SK-N-SH treated with all-trans-retinoic acid at 6 μM for 48 hours (cell line): ENCODE results near the gene PRRT1.

ENCODE experiments used
- ATAC-seq: fragments of 200-7000 bp; cut with Tn5 transposase; 3 replicates; pipeline ENCODE4 v1.9.1; 2020; ENCODE audit warnings: mild to moderate bottlenecking, moderate library complexity
- ARNTL ChIP-seq: fragments of 450-650 bp; formaldehyde crosslinking; IDR thresholded peaks from 2 replicates; pipeline ENCODE4 v1.5.0; 2020; ENCODE audit warnings: low read depth, mild to moderate bottlenecking, moderate library complexity, borderline replicate concordance
- CSRNP3 ChIP-seq: fragments of 250-450 bp; sonication (Bioruptor Pico); IDR thresholded peaks from 2 replicates; pipeline ENCODE4 v1.5.1; 2021; ENCODE audit warnings: mild to moderate bottlenecking, moderate library complexity
- ESRRG ChIP-seq: fragments of 250-450 bp; sonication (Bioruptor Pico); IDR thresholded peaks from 2 replicates; pipeline ENCODE4 v1.6.1; 2021; ENCODE audit warnings: mild to moderate bottlenecking
- GLIS3 ChIP-seq: fragments of 250-450 bp; sonication (Bioruptor Pico); IDR thresholded peaks from 2 replicates; pipeline ENCODE4 v1.5.0; 2020; ENCODE audit warnings: mild to moderate bottlenecking, moderate library complexity
- ISL1 ChIP-seq: fragments of 250-450 bp; sonication (Bioruptor Pico); IDR thresholded peaks from 2 replicates; pipeline ENCODE4 v2.1.2; 2022; ENCODE audit warnings: mild to moderate bottlenecking, moderate library complexity
- OSR1 ChIP-seq: fragments of 250-450 bp; sonication (Bioruptor Pico); IDR thresholded peaks from 2 replicates; pipeline ENCODE4 v1.8.0; 2022; ENCODE audit warnings: moderate library complexity, mild to moderate bottlenecking, inconsistent platforms
- PPARA ChIP-seq: fragments of 250-450 bp; sonication (Bioruptor Pico); IDR thresholded peaks from 2 replicates; pipeline ENCODE4 v1.5.0; 2020; ENCODE audit warnings: mild to moderate bottlenecking, borderline replicate concordance
- RARB ChIP-seq: fragments of 250-450 bp; sonication (Bioruptor Pico); IDR thresholded peaks from 2 replicates; pipeline ENCODE4 v1.8.0; 2021; ENCODE audit warnings: mild to moderate bottlenecking, moderate library complexity
- TOX ChIP-seq: fragments of 250-450 bp; sonication (Bioruptor Pico); IDR thresholded peaks from 2 replicates; pipeline ENCODE4 v1.8.0; 2021; ENCODE audit warnings: mild to moderate bottlenecking, moderate library complexity, borderline replicate concordance
- TSHZ2 ChIP-seq: fragments of 250-450 bp; sonication (Bioruptor Pico); IDR thresholded peaks from 2 replicates; pipeline ENCODE4 v1.5.0; 2020; ENCODE audit warnings: mild to moderate bottlenecking, moderate library complexity
- ZFP30 ChIP-seq: fragments of 450-650 bp; formaldehyde crosslinking; IDR thresholded peaks from 2 replicates; pipeline ENCODE4 v1.5.0; 2022; ENCODE audit warnings: mild to moderate bottlenecking, moderate library complexity
- ZNF565 ChIP-seq: fragments of 450-650 bp; formaldehyde crosslinking; conservative IDR thresholded peaks from 2 replicates; pipeline ENCODE4 v1.5.0; 2020; ENCODE audit warnings: low read depth, mild to moderate bottlenecking, moderate library complexity
- ZNF70 ChIP-seq: fragments of 450-650 bp; formaldehyde crosslinking; IDR thresholded peaks from 2 replicates; pipeline ENCODE4 v1.5.0; 2020; ENCODE audit warnings: mild to moderate bottlenecking, moderate library complexity
- TF ChIP-seq, protein P1 (sequence below): fragments of 250-450 bp; sonication (Bioruptor Pico); IDR thresholded peaks from 2 replicates; pipeline ENCODE4 v1.8.0; 2020; ENCODE audit warnings: mild to moderate bottlenecking, moderate library complexity, borderline replicate concordance

The PRRT1 gene

GRCh38 chr6:32149932-32150870, 1.5 kb downstream of the PRRT1 start (continued):
- TF ChIP-seq, protein P1, sequence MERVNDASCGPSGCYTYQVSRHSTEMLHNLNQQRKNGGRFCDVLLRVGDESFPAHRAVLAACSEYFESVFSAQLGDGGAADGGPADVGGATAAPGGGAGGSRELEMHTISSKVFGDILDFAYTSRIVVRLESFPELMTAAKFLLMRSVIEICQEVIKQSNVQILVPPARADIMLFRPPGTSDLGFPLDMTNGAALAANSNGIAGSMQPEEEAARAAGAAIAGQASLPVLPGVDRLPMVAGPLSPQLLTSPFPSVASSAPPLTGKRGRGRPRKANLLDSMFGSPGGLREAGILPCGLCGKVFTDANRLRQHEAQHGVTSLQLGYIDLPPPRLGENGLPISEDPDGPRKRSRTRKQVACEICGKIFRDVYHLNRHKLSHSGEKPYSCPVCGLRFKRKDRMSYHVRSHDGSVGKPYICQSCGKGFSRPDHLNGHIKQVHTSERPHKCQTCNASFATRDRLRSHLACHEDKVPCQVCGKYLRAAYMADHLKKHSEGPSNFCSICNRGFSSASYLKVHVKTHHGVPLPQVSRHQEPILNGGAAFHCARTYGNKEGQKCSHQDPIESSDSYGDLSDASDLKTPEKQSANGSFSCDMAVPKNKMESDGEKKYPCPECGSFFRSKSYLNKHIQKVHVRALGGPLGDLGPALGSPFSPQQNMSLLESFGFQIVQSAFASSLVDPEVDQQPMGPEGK (CRISPR knock-in tag) = no peak
- TF ChIP-seq OSR1 (CRISPR knock-in tag) (no peak), CSRNP3 (no peak), ARNTL (CRISPR knock-in tag) (no peak), GLIS3 (CRISPR knock-in tag) (no peak), RARB (CRISPR knock-in tag) (no peak)

- no peak for ATAC-seq
Measured at GRCh38 chr6:32149092-32149755, 2.5 kb downstream of the PRRT1 start.

More at GRCh38 chr6:32149092-32149755, 2.5 kb downstream of the PRRT1 start:
- TF ChIP-seq, protein P1 (CRISPR knock-in tag) = no peak
- no peak for TF ChIP-seq ZNF70 (CRISPR knock-in tag)
- TF ChIP-seq TSHZ2 (CRISPR knock-in tag) = no peak
- TF ChIP-seq ESRRG (CRISPR knock-in tag) = no peak
- TF ChIP-seq ZFP30 (CRISPR knock-in tag) = no peak
- TF ChIP-seq ARNTL (CRISPR knock-in tag) = no peak
- TF ChIP-seq ZNF565 (CRISPR knock-in tag) = no peak
- no peak for TF ChIP-seq CSRNP3
- no peak for TF ChIP-seq TOX (CRISPR knock-in tag)
- no peak for TF ChIP-seq ISL1 (CRISPR knock-in tag)
- TF ChIP-seq PPARA (CRISPR knock-in tag) = no peak
